GDM1 (cell line): Measurements from ENCODE around the gene LDLRAD3.
"Not testable (repeated sequence)": the region's sequence is repeated elsewhere in the genome, so short reads cannot be mapped to it uniquely, and the experiment has no call there.

ENCODE experiments used
- DNase-seq: peaks from one replicate; lab custom pipeline; 2025; lab: John Stamatoyannopoulos, UW

LDLRAD3 gene

DNA sequence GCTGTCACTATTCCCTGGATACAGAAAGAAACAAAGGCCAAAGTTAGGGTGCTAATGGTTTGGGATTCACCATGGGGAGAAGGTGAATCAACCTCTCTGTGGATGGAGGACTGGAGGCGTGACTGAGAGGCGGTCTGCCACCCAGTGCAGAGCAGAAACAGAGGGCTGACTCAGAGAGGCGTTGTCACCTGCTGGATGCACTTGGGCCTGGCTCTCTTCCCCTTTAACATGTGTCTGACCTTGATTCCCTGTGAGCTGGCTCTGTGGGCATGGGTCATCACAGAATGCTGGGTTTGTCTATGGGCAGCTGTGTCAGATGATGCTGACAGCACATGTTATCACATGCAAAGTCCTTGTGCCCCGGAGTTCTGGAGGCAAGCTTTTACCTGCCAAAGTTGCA is 75.9 kb downstream of the LDLRAD3 start:
- no peak for DNase-seq

DNA sequence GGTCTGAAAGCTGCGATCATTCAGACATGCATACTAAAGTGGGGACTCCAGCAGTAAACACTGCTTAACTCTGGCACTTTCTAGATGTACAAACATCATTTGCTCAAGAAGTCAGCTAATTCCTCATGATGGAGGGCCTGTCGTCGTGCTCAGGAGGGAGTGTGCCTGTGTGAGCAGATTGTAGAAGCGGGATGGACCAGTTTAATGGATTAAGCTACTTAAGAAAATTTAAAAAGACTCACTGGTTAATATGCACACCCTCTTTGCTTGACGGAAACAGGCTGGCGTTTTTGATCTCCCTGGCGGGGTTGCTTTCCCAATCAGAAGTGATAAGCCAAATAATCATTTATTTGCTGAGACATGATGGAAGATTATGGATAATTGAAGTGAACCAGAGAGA is 79.0 kb downstream of the LDLRAD3 start:
- no peak for DNase-seq

DNA sequence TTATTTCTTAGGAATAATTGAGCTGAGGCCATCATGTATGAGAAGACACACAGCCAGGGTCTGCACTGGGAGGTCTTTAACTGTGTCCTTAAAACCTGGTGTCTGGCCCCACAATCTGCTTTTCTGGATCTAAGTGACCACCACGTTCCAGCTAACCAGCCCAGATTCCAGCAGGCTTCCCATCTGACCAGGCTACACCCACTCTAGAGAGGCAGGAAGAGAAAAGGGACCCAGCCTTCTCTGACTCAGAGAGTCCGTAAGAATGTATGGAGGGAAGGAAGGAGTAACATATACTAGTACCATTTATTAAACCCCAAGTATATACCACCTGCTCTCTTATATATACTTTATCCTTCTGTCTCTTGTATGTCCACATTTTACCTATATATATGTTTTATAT is 80.1 kb downstream of the LDLRAD3 start:
- DNase-seq: no peak

DNA sequence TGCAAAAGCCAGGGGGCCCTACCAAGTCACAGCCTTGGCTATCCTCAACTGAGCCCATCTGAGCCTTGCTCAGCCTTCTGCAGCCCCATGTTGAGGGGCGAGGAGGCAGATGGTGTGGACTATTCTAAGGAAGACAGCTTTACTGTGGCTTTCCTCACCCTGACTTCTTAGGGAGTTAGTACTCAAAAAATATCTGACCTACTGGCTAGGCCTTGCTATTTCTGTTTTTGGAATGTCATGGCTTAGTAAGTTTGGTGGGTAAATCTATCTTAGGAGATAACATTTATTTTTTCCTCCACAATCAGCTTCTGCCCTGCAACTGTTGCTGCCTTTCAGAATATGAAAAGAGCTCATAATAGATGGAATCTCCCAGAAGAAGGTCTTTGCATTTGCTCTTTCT is 80.9 kb downstream of the LDLRAD3 start:
- no peak for DNase-seq

DNA sequence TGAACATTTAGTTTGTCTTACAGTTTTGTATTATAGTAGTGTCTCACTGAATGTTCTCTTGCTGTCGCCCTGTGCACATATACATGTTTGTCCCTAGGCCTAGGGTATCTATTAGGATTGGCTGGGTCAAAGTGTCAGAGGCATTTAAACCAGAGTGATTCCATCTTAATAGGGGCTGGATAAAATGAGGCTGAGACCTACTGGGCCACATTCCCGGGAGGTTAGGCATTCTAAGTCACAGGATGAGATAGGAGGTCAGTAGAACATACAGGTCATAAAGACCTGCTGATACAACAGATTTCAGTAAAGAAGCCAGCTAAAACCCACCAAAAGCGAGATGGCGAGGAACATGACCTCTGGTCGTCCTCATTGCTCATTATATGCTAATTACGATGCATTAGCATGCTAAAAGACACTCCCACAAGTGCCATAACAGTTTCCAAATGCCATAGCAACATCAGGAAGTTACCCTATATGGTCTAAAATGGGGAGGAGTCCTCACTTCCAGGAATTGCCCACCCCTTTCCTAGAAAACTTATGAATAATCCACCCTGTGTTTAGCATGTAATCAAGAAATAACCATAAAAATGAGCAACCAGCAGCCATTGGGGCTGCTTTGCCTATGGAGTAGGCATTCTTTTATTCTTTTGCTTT is 82.6 kb downstream of the LDLRAD3 start:
- no peak for DNase-seq

DNA sequence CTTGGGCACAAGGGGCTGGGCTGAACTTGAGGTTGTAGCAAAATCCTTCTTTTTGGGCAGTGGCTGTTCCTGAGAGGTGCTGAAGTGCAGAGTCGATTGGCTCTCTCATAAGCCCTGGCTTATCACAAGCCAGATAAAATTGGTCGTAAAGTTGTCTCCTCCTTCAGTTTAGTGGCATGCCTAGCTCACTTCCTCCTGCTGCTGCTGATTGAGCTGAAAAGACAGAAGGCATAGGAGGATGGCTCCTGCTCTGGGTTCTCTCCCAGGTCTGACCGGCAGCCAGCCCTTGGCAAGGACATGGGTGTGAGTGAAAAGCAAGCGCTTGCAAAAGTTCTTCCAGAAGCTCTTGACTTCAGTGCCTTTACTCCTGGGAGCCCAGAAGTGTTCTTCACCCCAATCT is 83.9 kb downstream of the LDLRAD3 start:
- DNase-seq: no peak

DNA sequence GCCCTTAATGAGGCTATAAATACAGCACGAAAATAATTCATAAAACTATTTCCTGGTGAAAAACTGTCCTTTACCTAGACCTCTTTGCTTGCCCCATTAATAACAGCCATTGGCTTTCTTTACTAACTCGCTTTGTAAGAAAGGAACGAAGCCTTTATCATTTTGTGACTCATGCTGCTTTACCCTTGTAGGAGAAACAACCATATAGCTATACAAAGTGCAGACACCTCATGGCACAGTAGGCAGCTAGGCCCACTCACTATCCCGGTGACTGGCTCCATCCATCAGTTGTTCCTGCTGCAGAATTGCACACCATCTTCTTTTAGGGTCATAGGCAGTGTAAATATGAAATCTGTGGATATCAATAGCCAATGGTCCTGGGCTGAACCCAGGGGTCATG is 85.8 kb downstream of the LDLRAD3 start:
- DNase-seq: no peak

DNA sequence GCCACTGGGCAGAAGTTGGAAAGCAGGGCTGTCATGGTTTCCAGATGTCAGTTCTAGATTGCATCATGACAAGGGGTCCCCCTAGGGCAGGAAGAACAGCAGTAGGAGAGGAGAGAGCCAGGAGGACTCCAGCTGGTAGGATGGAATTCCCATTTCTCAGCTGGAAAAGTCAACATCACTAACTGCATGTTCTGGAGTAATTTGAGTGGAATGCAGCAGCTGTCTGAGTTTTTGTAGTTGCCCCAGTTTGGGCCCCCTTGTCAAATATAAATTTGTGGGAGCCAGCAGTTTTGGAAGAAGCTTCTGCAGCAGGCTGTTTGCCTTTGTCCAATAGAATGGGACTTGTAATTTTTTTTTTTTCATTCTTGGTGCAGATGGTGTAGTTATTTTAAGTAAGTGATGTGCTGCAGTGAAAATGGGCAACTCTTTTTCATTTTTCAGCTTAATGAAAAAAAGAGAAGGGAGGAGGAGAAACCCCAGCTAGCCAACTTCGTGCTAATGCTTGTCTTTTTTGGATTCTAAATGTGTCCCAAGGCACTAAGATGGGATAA is 86.9 kb downstream of the LDLRAD3 start:
- no peak for DNase-seq

DNA sequence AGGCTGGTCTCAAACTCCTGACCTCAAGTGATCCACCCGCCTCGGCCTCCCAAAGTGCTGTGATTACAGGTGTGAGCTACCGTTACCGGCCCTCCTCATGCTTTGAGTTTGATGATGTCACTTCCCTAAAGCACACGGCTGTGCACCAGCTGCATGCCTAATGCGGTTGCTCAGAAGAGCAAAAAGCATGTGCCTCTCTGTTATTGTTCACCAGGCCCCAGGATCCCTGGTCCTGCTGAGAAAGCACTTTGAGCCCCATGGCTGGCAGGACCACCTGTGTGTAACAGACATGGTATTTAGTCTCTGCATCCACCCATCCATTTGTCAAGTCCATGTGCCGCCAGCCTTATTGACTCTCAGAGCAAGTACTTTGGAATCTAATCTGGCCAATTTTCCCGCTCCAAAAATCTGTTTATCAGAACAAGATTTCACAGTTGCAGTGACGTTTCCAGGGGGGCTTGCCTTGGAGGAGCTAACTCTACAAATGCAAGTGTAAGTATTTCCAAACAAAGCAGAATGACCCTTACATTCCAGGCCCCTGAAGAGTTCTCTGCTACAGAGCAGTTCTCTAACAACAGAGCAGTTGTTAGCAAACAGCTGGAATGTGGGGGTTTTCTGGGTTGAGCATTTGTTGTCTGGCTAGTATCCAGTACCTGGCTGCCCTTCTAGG is 89.4 kb downstream of the LDLRAD3 start:
- DNase-seq: no peak

DNA sequence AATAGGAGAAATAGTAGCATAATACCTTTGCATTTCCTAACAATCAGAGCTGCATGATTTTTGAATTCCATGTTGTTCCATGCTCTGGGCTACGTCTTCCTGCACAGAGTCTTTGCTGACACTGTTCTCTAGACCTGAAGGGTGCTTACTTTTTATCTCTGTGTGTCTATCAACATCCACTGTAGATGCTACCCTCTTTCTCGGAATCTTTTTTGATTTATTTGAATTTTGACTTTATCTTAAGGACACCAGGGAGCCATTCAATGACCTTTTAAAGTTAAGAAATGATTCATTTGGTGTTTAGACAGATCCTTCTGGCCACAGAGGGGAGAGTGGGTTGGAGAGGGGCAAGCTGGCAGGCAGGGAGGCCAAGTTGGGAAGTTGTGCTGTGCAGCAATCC is 90.1 kb downstream of the LDLRAD3 start:
- DNase-seq: no peak

DNA sequence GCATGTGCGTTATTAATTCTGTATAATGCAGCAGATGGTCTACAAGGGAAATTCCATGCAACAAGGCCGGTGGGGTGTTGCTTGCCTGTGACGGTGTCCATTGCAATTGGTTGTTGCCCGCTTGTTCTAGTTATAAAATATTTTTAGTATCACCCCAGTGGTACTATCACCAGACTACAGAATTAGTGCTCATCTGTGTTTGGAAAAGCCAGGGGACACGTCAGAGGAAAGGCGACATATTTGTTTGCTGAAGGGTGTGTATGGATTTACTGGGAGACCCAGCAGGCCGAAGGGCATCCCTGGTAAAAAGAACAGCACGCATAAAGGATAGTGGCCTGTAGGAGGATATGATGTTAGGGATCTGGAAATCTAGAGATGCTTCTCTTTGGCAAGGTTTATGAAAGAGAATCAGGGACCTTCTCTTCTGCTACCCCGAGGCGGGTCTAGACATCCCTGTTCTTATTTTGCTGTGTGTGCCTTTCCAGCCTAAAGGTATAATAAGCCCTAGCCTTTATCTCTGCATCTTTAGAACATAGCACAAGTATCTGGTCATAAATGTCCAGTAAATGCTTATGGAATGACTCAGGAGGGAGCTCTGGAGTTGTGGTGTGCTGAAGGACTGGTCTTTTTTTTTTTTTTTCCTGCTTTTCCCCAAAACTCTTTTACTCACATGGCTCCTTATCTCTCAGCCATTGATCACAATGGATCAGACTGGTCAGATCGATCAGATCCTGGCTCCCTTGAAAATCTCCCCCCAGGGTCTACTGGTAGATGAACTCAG is 90.9 kb downstream of the LDLRAD3 start:
- no peak for DNase-seq

DNA sequence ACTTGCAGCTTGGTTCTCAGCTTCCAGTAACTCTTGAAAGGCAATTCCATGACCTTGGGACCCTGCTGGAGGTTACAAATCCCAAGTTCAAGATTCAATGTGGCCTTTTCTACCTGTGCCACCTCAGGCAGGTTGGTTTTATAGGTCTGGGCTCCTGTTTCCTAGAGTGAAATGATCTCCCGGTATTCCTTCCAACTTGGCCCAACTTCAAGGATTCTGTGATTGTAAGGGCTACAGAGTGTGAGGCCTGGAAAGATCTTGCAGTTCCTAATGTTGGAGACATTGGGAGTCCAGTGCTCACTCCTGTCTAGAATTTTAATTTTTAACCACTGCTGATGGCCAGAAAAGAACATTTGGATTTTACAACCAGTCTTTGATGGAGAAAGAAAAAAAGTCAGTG is 91.6 kb downstream of the LDLRAD3 start:
- DNase-seq: no peak

DNA sequence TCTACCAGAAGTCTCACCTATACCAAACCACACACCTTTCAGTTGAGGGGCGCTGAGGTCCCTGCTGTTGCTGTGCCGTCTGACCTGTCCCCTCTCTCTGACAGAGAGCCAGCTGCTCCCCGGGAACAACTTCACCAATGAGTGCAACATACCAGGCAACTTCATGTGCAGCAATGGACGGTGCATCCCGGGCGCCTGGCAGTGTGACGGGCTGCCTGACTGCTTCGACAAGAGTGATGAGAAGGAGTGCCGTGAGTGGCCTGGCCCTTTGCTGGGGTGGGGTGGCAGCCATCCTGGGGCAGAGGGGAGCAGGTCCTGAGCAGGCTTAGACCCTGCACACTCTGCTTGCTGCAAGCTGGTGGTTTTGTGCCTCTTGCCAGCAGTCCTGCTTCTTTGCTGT is 92.1 kb downstream of the LDLRAD3 start:
- no peak for DNase-seq

DNA sequence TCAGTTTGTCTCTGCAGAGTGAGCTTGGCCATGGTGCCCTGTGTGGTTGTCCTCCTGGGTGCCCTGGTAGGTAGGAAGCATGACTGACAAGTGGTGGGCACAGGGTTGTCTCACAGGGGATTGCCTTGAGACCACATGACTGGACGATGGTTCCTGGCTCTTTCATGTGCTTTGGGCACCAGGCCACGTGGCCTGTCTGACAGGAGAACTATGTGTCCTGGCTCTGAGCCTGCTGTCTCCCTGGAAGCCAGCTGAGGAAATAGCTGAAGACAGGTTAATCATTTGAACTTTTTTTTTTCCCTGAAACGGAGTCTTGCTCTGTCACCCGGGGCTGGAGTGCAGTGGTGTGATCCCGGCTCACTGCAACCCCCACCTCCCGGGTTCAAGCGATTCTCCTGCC is 93.2 kb downstream of the LDLRAD3 start:
- no peak for DNase-seq

DNA sequence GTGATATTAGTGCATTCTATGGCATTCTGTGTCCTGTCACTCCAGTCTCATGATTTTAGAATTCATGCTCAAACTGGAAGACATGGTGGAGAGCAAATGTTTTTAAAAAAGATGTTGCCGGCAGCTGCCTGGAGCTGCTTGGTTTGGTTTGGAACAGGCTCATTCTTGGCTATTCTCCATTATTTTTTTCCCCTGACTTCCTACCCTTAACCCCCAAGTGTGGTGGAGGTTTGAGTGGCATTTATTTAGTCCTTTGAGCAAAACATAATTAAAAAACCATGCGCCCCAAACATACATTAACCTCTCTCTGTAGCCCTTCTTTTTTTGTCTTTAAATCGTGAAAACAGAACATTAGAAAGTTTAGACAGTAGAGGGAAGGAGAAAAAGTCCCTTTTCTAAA is 94.7 kb downstream of the LDLRAD3 start:
- no peak for DNase-seq

DNA sequence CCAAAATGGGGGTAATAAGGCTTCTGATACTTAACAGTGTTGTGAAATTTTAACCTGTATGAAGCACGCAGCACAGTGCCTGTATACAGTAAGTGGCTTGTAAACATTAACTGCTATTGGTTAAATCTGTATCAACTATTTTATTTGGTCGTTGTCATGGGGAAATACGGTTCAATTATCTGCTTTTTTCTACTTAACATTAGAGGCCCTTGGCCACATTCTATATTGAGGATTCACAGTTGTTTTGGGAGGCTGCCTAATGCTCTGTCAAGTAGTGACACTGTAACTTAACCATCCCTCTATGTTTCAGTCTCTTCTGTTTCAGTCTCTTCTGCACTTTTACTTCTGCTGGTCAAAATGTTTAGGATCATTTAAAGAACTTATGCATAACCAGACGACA is 95.6 kb downstream of the LDLRAD3 start:
- DNase-seq: no peak

DNA sequence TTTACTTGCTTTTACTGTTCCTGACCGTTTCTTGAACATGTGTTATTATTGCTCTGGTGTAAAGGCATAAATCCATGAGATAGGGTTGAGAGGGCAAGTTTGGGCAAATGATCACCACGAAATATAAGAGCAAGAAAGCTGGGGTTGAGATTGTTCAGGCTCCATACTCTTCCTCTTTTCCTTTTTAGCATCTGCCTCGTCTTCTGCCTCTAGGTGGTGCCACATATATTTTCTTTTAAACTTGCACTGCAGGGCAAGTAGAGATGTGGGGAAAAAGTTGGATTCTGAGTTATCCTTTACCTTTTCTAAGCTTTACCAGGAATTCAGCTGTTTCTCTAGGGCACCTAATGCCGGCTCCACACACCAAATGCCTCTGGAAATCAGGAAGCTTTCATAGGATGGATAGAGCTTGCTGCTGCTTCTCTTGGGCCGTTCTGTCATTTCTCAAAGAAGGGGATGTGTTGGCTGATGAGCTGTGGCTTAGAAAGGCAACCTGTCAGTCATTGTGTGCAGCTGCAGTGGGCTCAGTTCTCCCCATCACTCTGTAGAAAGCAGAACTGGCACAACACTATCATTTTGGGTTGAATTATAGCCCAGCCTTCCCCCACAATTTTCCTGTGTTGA is 98.2 kb downstream of the LDLRAD3 start:
- DNase-seq: no peak

DNA sequence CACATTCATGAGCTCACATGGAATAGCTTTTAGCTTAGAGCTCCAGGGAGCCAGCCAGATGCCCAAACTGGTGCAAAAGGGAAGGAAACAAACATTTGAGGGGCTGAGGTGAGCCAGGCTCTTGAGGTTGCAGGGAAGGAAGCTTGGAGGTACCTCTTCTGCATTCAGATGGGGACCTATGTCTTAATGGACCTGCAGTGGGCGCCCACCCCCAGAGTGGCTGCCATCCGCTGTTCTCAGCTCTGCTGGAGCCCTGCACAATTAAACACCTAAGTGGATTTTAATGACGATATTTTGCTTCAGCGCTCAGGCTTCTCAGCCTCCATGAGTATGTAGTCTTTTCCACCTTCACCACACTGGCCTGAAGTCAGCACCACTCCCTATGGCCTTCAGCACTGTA is 100.8 kb downstream of the LDLRAD3 start:
- DNase-seq: no peak

DNA sequence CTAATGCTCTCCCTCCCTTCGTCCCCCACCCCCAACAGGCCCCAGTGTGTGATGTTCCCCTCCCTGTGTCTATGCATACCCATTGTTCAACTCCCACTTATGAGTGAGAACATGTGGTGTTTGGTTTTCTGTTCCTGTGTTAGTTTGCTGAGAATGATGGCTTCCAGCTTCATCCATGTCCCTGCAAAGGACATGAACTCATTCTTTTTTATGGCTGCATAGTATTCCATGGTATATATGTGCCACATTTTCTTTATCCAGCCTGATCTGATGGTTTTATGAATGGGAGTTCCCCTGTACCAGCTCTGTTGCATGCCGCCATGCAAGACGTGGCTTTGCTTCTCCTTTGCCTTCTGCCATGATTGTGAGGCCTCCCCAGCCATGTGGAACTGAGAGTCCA is 102.1 kb downstream of the LDLRAD3 start:
- DNase-seq: not testable (repeated sequence)

DNA sequence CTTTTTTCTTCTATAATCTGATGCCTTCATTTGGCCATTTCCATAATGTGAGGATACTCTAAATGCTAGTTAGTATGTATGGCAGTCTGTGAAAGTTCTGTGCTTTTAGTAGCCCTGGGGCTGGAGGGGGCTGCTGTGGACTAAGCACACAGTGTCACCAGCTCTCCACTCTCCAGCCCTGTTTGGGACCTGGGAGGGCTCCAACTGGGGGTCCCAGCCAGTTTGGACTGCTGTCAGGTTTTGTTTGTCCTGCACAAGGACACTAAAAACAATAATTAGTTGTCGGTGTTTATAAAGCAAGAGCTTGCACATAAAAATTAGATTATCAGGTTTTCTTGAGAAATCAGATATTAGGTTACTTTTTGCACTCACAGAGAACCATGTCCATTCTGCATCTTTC is 103.1 kb downstream of the LDLRAD3 start:
- DNase-seq: no peak

DNA sequence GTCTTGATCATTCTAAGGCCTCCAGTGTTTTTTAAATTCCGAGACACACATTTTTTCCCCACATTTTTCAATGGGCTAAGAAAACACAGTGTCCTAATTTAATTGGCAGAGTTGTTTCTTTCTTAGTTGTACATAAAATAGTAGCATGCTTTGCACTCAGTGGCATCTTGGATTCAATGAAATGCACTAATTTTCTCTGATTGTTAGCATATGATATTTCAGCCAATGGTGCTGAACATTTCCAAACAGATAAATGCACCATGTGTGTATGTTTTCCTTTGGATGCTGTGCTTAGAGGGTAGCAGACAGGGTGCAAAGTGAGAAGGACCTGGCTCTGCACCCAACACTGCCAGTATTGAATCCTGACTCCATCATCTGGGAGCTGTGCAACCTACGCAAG is 103.5 kb downstream of the LDLRAD3 start:
- no peak for DNase-seq

DNA sequence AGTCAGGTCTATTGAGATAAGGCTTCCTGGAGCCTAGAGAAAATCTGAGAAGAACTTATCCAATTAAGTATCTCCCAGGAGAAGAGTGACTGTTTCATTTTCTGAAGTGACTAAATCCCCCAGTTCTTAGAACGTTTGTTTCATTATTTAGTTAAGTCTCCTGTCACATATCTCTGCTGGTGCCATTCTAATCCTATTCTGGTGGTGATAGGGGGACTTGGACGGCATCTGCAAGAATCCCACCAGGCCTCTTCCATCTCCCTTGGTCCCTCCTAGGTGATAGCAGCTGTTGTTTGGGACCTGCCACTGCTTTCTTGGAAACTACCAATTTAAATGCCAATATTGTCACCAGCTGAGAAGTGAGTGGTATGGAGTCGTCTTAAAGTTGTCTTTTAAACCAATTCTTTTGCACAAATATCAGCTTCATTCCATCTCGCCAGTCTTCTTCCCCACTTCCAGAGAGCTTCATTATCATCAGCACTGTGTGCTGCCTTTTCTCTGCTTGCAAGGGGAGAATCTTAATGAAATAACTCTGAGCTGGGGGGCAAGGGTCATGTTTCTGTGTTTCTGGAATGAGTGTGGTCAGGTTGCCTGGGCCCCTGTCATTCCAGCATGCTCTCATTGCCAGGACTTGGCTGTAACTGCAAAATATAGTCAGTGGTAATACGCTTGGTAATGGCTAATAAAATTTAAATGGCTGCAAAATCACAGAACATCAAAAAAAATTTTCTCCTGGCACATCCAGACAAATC is 104.8 kb downstream of the LDLRAD3 start:
- DNase-seq: no peak
